MCF 10A (cell line): ENCODE measurements around the gene NTRK2. TPM values are rescaled to one million over a fixed set of nuclear protein-coding genes. Genes with fewer than 3 reads are reported as not detected.

Experiments
- BruUV-seq: library from RNA; stranded (reverse); fragments of 400-500 nt; replicated peaks from 2 replicates; lab custom pipeline; 2021; lab: Mats Ljungman, UMichigan
- CTCF ChIA-PET: fragments of 300-600 bp; sonication (Branson Sonifier 250); formaldehyde crosslinking; extraction: SDS; loops from one replicate; lab custom pipeline; 2021; ENCODE audit warnings: antibody characterized with exemption, inconsistent platforms; lab: Yijun Ruan, JAX
- POLR2A ChIA-PET: fragments of 300-600, 350-650 bp; sonication (Branson Sonifier 250); formaldehyde crosslinking; extraction: SDS; loops from one replicate; lab custom pipeline; 2020; ENCODE audit warnings: antibody characterized with exemption, inconsistent platforms; lab: Yijun Ruan, JAX
- DNase-seq: peaks from one replicate; pipeline ENCODE4 v3.0.0-alpha.2; 2018; ENCODE audit not compliant: unreplicated experiment
- H3K27ac Mint-ChIP-seq: one replicate; pipeline ENCODE4 v1.8.0; 2022; ENCODE audit warnings: mild to moderate bottlenecking, low read depth, mixed read lengths; ENCODE audit not compliant: unreplicated experiment
- H3K27me3 Mint-ChIP-seq: one replicate; pipeline ENCODE4 v1.8.0; 2022; ENCODE audit warnings: mixed read lengths; ENCODE audit not compliant: insufficient read depth, unreplicated experiment
- H3K36me3 Mint-ChIP-seq: one replicate; pipeline ENCODE4 v1.8.0; 2022; ENCODE audit warnings: mild to moderate bottlenecking, moderate library complexity, mixed read lengths; ENCODE audit not compliant: insufficient read depth, unreplicated experiment
- H3K4me1 Mint-ChIP-seq: one replicate; pipeline ENCODE4 v1.8.0; 2022; ENCODE audit warnings: mixed read lengths; ENCODE audit not compliant: insufficient read depth, unreplicated experiment
- H3K4me3 Mint-ChIP-seq: one replicate; pipeline ENCODE4 v1.8.0; 2022; ENCODE audit warnings: mild to moderate bottlenecking, moderate library complexity, mixed read lengths; ENCODE audit not compliant: unreplicated experiment
- H3K9me3 Mint-ChIP-seq: one replicate; pipeline ENCODE4 v1.8.0; 2022; ENCODE audit warnings: mixed read lengths; ENCODE audit not compliant: unreplicated experiment
- CTCF ChIP-seq: fragments of 200-600 bp; IDR thresholded peaks from one replicate; pipeline ENCODE4 v1.8.0; 2022; ENCODE audit warnings: antibody characterized with exemption, mild to moderate bottlenecking; ENCODE audit not compliant: unreplicated experiment
- intact Hi-C: fragments of 100-400 bp; cut with micrococcal nuclease; formaldehyde crosslinking; loops from 2 replicates; pipeline ENCODE4 v1.14.1; 2022
- total RNA-seq: library from RNA; stranded (reverse); gene quantifications from 2 replicates; pipeline ENCODE4 v1.2.3, GENCODE V29; 2022

Gene NTRK2
- total RNA-seq, 1 experiment from 2014 or later: not detected

- no peak for DNase-seq
- intact Hi-C loops: no loop called here
- H3K27me3 Mint-ChIP-seq: no peaks in the 10 kb centered on the region
- H3K4me1 Mint-ChIP-seq: no peaks in the 10 kb centered on the region
- no peak overlapping the region for H3K27ac Mint-ChIP-seq
- no peaks in the 10 kb centered on the region for H3K36me3 Mint-ChIP-seq
- no peak for TF ChIP-seq CTCF
- POLR2A ChIA-PET: interaction anchor here (0.8 to 1.2 kb wide), 3 partner anchors 8 to 357 kb away, joined by 3 to 4 read pairs (median 3); no protein-coding TSS in a partner anchor
- no peaks in the 10 kb centered on the region for H3K9me3 Mint-ChIP-seq
- CTCF ChIA-PET: interaction anchor here (0.6 to 1.1 kb wide), 3 partner anchors 8 to 252 kb away, joined by 3 to 6 read pairs (median 4); no protein-coding TSS in a partner anchor
- no peak overlapping the region for H3K4me3 Mint-ChIP-seq
- no TSS peak for BruUV-seq
Observed at GRCh38 chr9:84702471-84702870, 32.9 kb downstream of the NTRK2 start.

- no peak for TF ChIP-seq CTCF
- no peak for DNase-seq
- BruUV-seq: no TSS peak
- no peaks in the 10 kb centered on the region for H3K9me3 Mint-ChIP-seq
- intact Hi-C loops: no loop called here
- H3K27ac Mint-ChIP-seq: no peak overlapping the region
- CTCF ChIA-PET: no interaction called here
- no peaks in the 10 kb centered on the region for H3K27me3 Mint-ChIP-seq
- H3K36me3 Mint-ChIP-seq: no peaks in the 10 kb centered on the region
- H3K4me3 Mint-ChIP-seq: no peak overlapping the region
- POLR2A ChIA-PET: interaction anchor here (1.2 to 1.3 kb wide), 2 partner anchors 55 to 355 kb away, joined by 3 to 4 read pairs; no protein-coding TSS in a partner anchor
- H3K4me1 Mint-ChIP-seq: no peaks in the 10 kb centered on the region
Observed at GRCh38 chr9:84703793-84704192, 34.3 kb downstream of the NTRK2 start.

GRCh38 chr9:84705128-84705527 lies 35.6 kb downstream of the NTRK2 start:
- intact Hi-C loops: no loop called here
- TF ChIP-seq CTCF: no peak
- no peaks in the 10 kb centered on the region for H3K27me3 Mint-ChIP-seq
- no TSS peak for BruUV-seq
- no peak for DNase-seq
- no peak overlapping the region for H3K27ac Mint-ChIP-seq
- H3K9me3 Mint-ChIP-seq: no peaks in the 10 kb centered on the region
- no peak overlapping the region for H3K4me3 Mint-ChIP-seq
- CTCF ChIA-PET: interaction anchor here (0.6 to 1.3 kb wide), 4 partner anchors 9 to 1254 kb away, joined by 3 to 4 read pairs (median 3); no protein-coding TSS in a partner anchor
- POLR2A ChIA-PET: interaction anchor here (1.3 kb wide), 1 partner anchor 54 kb away, joined by 3 read pairs; no protein-coding TSS in a partner anchor
- peaks cover under 1% of the 10 kb centered on the region for H3K4me1 Mint-ChIP-seq
- no peaks in the 10 kb centered on the region for H3K36me3 Mint-ChIP-seq

GRCh38 chr9:84708400-84708799 lies 38.9 kb downstream of the NTRK2 start:
- Mint-ChIP-seq H3K36me3 (no peaks in the 10 kb centered on the region), H3K4me1 (peaks cover 28% of the 10 kb centered on the region), H3K27ac (no peak overlapping the region), H3K4me3 (no peak overlapping the region), H3K9me3 (no peaks in the 10 kb centered on the region), H3K27me3 (no peaks in the 10 kb centered on the region)
- ChIA-PET CTCF (interaction anchor here (0.8 to 4.3 kb wide), 2 partner anchors 12 to 311 kb away, joined by 4 to 26 read pairs; no protein-coding TSS in a partner anchor), POLR2A (interaction anchor here (0.7 kb wide), 1 partner anchor 13 kb away, joined by 3 read pairs; no protein-coding TSS in a partner anchor)
- no peak for DNase-seq
- intact Hi-C loops: no loop called here
- no peak for TF ChIP-seq CTCF
- no TSS peak for BruUV-seq
